ENCODE results near the gene DRD2.

Gene DRD2

GRCh38 chr11:113481672-113482071 is 6.5 kb upstream of the DRD2 start:
- no peak for DNase-seq

DNA sequence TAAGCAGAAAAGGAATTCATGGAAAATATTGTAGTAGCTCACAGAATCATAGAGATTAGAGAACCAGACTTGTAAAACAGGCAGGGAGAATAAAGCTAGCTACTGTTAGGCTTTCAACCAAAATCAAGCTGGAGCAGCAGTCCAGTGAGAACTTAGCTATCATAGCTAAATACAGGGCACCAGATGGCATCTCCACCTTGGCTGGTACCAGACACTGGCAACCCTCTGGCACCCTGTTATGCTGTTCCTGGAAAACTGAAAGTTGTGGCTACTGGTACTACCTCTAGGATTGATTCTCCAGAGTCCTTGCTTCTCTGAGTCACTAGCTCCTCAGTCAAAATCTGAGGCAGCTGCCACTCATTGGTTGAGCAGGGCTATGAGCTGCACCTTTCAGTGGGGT is 6.0 kb upstream of the DRD2 start:
- no peak for DNase-seq

DNA sequence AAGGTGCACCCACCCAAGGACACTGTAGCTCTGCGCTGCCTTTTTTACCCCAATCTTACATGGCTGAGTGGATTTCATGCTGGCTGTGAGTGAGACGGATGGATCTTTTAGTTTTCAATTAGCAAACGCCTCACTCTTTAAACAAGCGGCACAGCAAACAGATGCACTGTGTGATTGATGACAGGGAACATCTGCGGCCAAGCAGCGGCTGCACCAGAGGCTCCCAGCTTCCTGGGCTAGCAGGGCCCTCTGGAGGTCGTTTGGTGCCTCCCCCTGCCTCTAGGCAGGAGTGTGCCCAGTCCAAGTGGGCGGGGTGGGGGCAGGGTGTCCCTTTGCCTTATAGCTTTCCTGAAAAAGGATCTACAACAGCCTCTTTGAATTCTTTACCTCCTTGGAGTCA is 2.1 kb upstream of the DRD2 start:
- no peak for DNase-seq

GRCh38 chr11:113476553-113476952 is 1.4 kb upstream of the DRD2 start:
- no peak for DNase-seq

- no peak for DNase-seq
These were observed 637 bp downstream of the DRD2 start for GRCh38 chr11:113474362-113475159.

- DNase-seq: no peak
These were observed 1.2 kb downstream of the DRD2 start for GRCh38 chr11:113473983-113474361.

DNA sequence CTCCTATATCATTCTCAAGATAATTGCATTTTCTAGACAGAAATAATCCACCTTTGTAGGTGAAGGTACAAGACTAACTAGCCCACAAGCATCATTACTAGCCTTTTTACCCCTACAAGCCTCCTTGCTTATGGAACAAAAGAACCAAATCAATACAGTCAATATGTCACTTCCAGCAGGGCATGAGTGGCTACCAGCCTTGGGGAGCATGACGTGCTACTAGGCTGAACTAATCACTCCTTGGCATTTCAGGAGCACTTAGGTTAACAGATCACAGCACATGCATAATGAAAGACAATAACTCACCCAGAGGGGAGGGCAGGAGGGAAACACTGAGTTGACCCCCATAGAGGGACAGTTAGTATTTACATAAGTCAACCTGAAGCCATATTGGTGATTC is 2.7 kb downstream of the DRD2 start:
- no peak for DNase-seq

DNA sequence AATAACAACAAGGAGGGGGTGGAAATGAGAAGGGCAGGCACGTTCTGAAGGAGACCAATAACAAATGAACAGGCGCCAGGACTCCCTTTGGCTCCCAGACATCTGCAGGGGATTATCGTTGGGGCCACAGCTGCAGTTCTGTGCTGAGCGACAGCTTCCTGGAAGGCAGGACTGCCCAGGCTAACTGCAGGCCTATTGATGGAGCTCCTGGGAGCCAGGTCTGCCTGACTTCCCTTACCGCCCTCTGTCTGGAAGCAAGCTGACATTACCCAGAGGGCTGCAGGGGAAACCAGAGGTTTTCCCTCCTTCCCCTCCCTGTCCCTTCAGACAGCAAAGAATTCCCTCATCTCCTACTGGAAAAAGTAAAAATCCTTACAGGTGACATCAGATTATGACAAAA is 5.0 kb downstream of the DRD2 start:
- no peak for DNase-seq

DNA sequence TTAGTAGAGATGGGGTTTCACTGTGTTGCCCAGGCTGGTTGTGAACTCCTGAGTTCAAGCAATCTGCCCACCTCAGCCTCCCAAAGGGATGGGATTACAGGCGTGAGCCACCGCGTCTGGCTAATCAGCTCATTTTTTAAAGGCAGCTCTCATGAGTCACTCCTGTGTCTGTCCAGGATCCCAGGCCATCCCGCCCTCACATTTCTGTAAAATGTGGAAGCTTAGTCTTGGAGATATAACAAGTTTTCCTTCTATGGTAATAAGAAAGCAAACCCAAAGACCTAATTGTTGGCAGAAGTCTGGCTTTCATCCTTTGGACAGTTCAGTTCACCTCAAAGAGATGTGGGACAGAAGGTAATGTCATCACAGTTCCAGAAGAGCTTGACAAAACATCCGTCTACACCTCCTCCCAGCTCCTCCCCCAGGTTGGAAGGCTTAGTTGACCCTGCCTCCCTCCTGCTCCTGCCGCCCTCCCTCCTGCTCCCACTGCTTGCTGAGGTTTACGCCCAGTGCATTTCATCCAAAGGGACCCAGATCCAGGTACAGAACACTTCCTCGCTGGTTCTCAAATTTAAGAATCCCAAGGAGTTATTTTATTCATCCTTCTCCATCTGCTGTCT is 6.4 kb downstream of the DRD2 start:
- no peak for DNase-seq

GRCh38 chr11:113467545-113467944 is 7.7 kb downstream of the DRD2 start:
- DNase-seq: no peak

- no peak for DNase-seq
These were observed 9.4 kb downstream of the DRD2 start for GRCh38 chr11:113465786-113466185.

DNA sequence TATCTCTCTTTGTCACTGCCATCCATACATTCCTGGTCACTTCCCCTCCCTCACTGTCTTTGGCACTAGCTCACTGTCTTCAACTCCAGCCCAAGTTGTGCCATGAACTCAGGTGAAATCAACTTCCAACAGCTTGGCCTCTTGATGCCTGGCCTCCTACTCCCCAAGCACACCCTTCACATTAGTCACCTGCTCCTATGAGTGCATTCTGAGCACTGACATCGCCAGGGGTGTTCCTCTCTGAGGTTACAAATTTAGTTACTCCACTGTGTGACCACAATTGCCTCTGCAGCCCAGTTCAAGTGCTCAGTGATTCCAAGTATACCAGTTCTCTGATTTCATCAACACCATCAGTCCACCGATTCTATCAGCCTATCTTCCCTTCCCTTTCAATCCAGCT is 10.8 kb downstream of the DRD2 start:
- DNase-seq: no peak

- no peak for DNase-seq
These were observed 12.4 kb downstream of the DRD2 start for GRCh38 chr11:113462830-113463229.

GRCh38 chr11:113461639-113462038 is 13.6 kb downstream of the DRD2 start:
- DNase-seq: no peak

- DNase-seq: no peak
These were observed 14.7 kb downstream of the DRD2 start for GRCh38 chr11:113460469-113460868.

DNA sequence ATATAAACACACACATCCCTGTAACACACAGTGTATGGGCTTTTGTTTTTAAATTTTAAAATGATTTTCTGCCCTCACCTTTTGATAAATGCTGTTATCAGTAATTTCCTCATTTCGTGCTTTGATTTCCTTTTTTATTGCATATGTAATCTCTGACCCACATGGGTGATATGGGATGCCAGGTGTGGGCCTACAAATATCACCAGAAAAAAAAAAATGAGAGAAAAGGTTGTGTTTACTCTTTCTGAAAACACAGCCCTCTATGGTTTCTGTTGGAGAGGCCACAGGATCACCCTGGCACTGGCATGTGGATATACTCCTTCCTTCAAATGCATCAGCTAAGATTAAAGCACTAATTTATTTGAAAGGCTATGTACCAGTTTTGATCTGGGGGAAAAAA is 17.0 kb downstream of the DRD2 start:
- no peak for DNase-seq

DNA sequence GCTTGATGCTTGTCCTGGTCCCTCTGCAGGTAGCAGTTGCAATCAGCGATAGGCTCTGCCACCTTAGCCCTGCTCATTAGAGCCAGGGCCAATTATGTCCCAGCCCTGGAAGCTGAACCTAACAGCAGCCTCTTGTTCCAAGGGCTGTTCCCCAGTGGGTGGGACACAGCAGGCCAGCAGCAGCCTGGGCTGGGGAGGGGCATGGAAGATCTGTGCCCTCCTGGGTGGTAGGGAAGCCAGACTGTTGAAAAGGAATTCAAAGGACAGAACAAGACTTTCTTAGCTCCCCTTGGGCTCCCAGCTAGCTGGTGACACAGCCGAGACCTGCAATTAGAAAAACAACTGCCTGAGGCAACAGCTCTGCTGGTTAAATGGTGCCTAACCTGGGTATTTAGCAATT is 17.4 kb downstream of the DRD2 start:
- no peak for DNase-seq

GRCh38 chr11:113454455-113454854 is 20.7 kb downstream of the DRD2 start:
- no peak for DNase-seq

GRCh38 chr11:113449743-113450142 is 25.5 kb downstream of the DRD2 start:
- no peak for DNase-seq

DNA sequence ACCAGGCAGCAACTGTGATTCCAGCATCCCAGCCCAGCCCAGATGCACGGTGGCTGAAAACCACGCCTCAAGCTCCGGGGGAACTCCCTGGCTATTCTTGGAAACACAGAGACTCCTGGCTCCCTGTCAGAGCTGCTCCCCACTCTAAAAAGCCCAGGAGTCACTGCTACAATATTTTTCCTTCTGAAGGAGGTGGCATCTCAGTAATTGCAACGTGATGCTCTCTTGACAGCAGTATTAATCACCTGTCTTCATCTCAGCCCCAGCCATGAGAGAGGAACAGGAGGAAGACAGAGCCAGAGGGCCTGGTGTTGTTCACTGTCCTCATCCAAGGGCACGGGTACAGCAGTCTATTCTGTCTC is 26.9 kb downstream of the DRD2 start:
- no peak for DNase-seq

DNA sequence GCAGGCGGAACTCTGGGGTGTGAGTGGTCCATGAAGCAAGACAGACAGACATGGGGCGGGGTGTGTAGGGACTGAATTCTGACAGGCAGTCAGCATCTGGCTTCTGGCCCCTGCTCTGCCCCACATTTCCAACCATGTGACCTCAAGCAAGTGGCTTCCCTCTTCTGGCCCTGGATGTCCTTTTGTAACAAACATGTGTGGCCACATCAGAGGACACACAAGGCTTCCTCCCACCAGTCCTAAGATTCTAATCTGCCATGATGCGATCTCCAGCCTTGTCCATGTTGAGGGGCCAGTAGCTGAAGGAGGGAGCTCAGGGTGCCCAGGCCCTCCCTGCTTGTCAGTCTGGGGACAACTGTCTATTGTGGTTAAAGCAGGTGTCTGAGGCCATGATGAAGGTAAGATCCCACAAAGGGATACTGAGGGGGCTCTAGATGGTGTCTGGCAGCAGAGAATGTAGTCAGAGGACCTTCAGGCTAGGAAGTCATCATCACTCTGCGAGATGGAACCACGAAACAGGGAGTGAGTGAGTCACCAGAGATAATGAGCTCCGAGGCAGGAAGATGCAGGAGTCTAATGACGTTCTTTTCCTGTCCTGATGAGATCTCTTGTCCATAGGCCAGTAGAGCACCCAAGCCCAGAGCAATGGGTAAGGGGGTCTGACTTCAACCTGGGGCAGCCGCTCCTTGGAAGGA is 27.4 kb downstream of the DRD2 start:
- no peak for DNase-seq

GRCh38 chr11:113446938-113447337 is 28.3 kb downstream of the DRD2 start:
- no peak for DNase-seq

DNA sequence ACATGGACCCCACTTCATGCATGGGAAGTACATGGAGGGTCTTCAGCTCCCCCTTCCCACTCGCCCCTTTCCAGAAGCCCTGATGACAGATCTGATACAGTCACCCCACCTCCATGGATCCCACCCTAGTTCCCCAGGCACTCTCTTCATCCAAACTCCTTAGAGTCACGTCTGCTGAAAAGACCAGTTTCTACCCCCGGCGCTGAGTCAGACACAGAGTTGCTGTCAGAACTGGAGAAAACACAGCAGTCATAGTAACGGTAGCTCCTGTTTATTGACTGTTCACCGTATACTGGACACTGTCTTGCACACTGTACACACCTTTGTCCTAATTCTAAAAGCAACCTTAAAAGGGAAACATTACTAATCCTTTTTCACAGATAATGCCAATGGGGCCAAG is 29.1 kb downstream of the DRD2 start:
- no peak for DNase-seq

- no peak for DNase-seq
These were observed 30.6 kb downstream of the DRD2 start for GRCh38 chr11:113444502-113445123.

Data from stimulated activated naive CD4-positive, alpha-beta T cell treated with Interleukin-2 at 50 U/mL for 16 hours (primary cell).